ENCODE data around the gene OPALIN.

OPALIN gene

DNA sequence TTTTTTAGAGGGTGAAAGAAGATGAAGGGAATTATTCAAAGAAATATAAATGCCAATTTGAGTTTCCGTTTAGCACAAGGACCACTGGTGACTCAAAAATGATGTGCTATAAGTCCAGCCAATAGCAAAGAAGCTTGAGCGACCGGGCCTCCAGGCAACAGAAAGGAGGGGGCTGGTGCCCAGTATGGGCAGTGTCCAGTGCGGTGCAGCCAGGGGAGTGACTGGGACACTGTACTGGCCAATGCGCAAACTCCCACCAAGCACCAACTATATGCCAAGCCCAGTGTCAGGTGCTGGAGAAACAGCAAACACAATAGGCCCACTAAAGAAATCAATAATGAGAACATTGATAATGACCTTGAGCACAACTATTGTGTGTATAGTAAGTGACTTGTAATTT, 10.2 kb upstream of the OPALIN start:
- no peaks in the 10 kb centered on the region for H3K9me3 ChIP-seq (ENCODE audit: control extremely low read depth in 1 of 5, control insufficient read depth in 4 of 5, insufficient read depth in 2 of 5, low read depth in 1 of 5, low read length in 4 of 5)
- no peak for DNase-seq
- CTCF ChIA-PET = interaction anchor here (0.7 kb wide), 1 partner anchor 353 kb away, joined by 3 read pairs; no protein-coding TSS in a partner anchor
- H3K4me3 ChIP-seq (ENCODE audit: control insufficient read depth in 1 of 7, extremely low read depth in 1 of 7, insufficient read depth in 4 of 7, low read depth in 2 of 7, low read length in 6 of 7) = no peak overlapping the region
- H3K36me3 ChIP-seq (ENCODE audit: control insufficient read depth in 4 of 4, insufficient read depth in 4 of 4, low read length in 3 of 4) = no peaks in the 10 kb centered on the region
- no peaks in the 10 kb centered on the region for H3K4me1 ChIP-seq (ENCODE audit: control extremely low read depth in 1 of 4, control insufficient read depth in 4 of 4, insufficient read depth in 4 of 4, low read length in 3 of 4)
- peaks cover 0 to 5% (median 0%) of the 10 kb centered on the region in 5 experiments for H3K27me3 ChIP-seq (replicated peaks in 2 of 5; ENCODE audit: control insufficient read depth in 4 of 5, insufficient read depth in 5 of 5, low read length in 4 of 5)
- POLR2A ChIA-PET = no interaction called here
- WGBS (ENCODE audit: insufficient coverage) = 93% methylated on average over 3 of the region's 5 CpGs
- H3K27ac ChIP-seq (ENCODE audit: insufficient read depth in 1 of 2, low read depth in 1 of 2, low read length in 2 of 2, poor library complexity in 1 of 2, severe bottlenecking in 2 of 2) = no peak overlapping the region

DNA sequence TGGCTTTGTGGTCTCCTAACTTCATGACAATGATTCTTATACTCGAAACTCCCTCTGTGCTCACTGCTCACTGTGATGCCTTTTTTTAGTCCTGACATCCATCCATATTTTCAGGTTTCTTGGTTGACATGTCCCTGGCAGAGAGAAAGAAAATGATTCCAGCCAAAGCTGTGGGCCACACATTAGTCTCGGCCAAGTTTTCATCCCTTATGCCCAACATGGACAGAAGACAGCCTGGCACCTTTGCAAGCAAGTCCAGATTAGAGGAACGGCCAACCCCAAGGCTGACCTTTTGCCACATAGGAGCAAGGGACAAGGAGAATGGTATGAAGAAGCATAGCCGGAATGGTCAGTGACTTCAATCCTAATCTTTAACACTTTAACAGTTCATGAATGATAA, 8.7 kb upstream of the OPALIN start:
- WGBS (ENCODE audit: insufficient coverage) = 85% methylated on average over 2 of the region's 4 CpGs
- H3K36me3 ChIP-seq (ENCODE audit: control insufficient read depth in 4 of 4, insufficient read depth in 4 of 4, low read length in 3 of 4) = no peaks in the 10 kb centered on the region
- CTCF ChIA-PET = interaction anchor here (1.0 to 3.7 kb wide), 3 partner anchors 9 to 27 kb away, joined by 3 to 29 read pairs (median 4); no protein-coding TSS in a partner anchor
- POLR2A ChIA-PET = no interaction called here
- H3K4me3 ChIP-seq (ENCODE audit: control insufficient read depth in 1 of 7, extremely low read depth in 1 of 7, insufficient read depth in 4 of 7, low read depth in 2 of 7, low read length in 6 of 7) = no peak overlapping the region
- no peak overlapping the region for H3K27ac ChIP-seq (ENCODE audit: insufficient read depth in 1 of 2, low read depth in 1 of 2, low read length in 2 of 2, poor library complexity in 1 of 2, severe bottlenecking in 2 of 2)
- peaks cover 0 to 5% (median 0%) of the 10 kb centered on the region in 5 experiments for H3K27me3 ChIP-seq (replicated peaks in 2 of 5; ENCODE audit: control insufficient read depth in 4 of 5, insufficient read depth in 5 of 5, low read length in 4 of 5)
- no peaks in the 10 kb centered on the region for H3K4me1 ChIP-seq (ENCODE audit: control extremely low read depth in 1 of 4, control insufficient read depth in 4 of 4, insufficient read depth in 4 of 4, low read length in 3 of 4)
- H3K9me3 ChIP-seq (ENCODE audit: control extremely low read depth in 1 of 5, control insufficient read depth in 4 of 5, insufficient read depth in 2 of 5, low read depth in 1 of 5, low read length in 4 of 5) = peaks cover 0 to 1% (median 0%) of the 10 kb centered on the region in 5 experiments
- no peak for DNase-seq

DNA sequence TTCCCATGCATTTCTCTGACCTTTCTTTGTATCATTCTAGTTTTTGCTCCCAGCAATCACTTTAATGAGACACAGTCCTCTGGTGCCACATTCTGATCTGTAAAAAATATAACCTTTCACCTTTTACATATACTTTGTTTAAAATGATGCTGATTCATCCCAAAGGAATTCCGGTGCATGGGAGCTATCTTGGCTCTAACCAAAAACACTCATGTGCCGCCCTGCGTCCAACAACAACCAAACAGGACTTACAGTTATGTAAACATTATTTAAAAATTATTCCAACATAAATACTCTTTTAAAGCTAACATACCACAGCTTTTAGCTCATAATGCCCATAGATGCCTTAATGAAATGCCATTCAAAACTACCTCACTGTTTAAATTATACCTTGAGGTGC, 7.7 kb upstream of the OPALIN start:
- 100% methylated on average over 3 of the region's 3 CpGs for WGBS (ENCODE audit: insufficient coverage)
- DNase-seq = no peak
- no peaks in the 10 kb centered on the region for H3K36me3 ChIP-seq (ENCODE audit: control insufficient read depth in 4 of 4, insufficient read depth in 4 of 4, low read length in 3 of 4)
- H3K27ac ChIP-seq (ENCODE audit: insufficient read depth in 1 of 2, low read depth in 1 of 2, low read length in 2 of 2, poor library complexity in 1 of 2, severe bottlenecking in 2 of 2) = no peak overlapping the region
- no peak overlapping the region for H3K4me3 ChIP-seq (ENCODE audit: control insufficient read depth in 1 of 7, extremely low read depth in 1 of 7, insufficient read depth in 4 of 7, low read depth in 2 of 7, low read length in 6 of 7)
- H3K27me3 ChIP-seq (replicated peaks in 2 of 5; ENCODE audit: control insufficient read depth in 4 of 5, insufficient read depth in 5 of 5, low read length in 4 of 5) = peaks cover 0 to 2% (median 0%) of the 10 kb centered on the region in 5 experiments
- POLR2A ChIA-PET = no interaction called here
- no peaks in the 10 kb centered on the region for H3K4me1 ChIP-seq (ENCODE audit: control extremely low read depth in 1 of 4, control insufficient read depth in 4 of 4, insufficient read depth in 4 of 4, low read length in 3 of 4)
- CTCF ChIA-PET = interaction anchor here (3.7 kb wide), 1 partner anchor 10 kb away, joined by 29 read pairs; no protein-coding TSS in a partner anchor
- peaks cover 0 to 1% (median 0%) of the 10 kb centered on the region in 5 experiments for H3K9me3 ChIP-seq (ENCODE audit: control extremely low read depth in 1 of 5, control insufficient read depth in 4 of 5, insufficient read depth in 2 of 5, low read depth in 1 of 5, low read length in 4 of 5)

DNA sequence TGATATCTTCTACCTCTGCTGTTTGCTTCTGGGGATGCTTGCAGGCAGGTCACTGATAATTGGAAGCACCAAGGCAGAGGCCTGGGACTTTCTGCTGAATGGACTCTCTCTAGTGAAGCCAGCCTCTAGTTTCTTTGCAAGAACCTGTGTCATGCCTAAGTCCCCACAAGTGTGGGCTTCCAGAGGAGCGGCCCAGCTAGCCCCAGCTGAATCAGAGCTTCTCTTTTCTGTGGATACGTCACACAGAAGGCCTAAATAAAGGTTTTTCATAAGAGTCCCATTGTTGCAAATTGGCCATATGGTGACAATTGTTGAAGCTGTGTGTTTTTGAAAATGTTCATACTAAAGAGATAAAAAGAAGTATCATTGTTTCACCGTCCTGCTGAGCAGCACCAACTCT, 6.8 kb upstream of the OPALIN start:
- ChIA-PET CTCF (interaction anchor here (1.7 to 3.7 kb wide), 2 partner anchors 9 to 11 kb away, joined by 5 to 29 read pairs; no protein-coding TSS in a partner anchor), POLR2A (no interaction called here)
- Histone ChIP-seq H3K9me3 (ENCODE audit: control extremely low read depth in 1 of 5, control insufficient read depth in 4 of 5, insufficient read depth in 2 of 5, low read depth in 1 of 5, low read length in 4 of 5) (peaks cover 0 to 1% (median 0%) of the 10 kb centered on the region in 5 experiments), H3K36me3 (ENCODE audit: control insufficient read depth in 4 of 4, insufficient read depth in 4 of 4, low read length in 3 of 4) (no peaks in the 10 kb centered on the region), H3K27ac (ENCODE audit: insufficient read depth in 1 of 2, low read depth in 1 of 2, low read length in 2 of 2, poor library complexity in 1 of 2, severe bottlenecking in 2 of 2) (no peak overlapping the region), H3K4me3 (ENCODE audit: control insufficient read depth in 1 of 7, extremely low read depth in 1 of 7, insufficient read depth in 4 of 7, low read depth in 2 of 7, low read length in 6 of 7) (no peak overlapping the region), H3K4me1 (ENCODE audit: control extremely low read depth in 1 of 4, control insufficient read depth in 4 of 4, insufficient read depth in 4 of 4, low read length in 3 of 4) (no peaks in the 10 kb centered on the region), H3K27me3 (replicated peaks in 2 of 5; ENCODE audit: control insufficient read depth in 4 of 5, insufficient read depth in 5 of 5, low read length in 4 of 5) (peaks cover 0 to 2% (median 0%) of the 10 kb centered on the region in 5 experiments)
- no peak for DNase-seq
- 100% methylated on average over 3 of the region's 3 CpGs for WGBS (ENCODE audit: insufficient coverage)

DNA sequence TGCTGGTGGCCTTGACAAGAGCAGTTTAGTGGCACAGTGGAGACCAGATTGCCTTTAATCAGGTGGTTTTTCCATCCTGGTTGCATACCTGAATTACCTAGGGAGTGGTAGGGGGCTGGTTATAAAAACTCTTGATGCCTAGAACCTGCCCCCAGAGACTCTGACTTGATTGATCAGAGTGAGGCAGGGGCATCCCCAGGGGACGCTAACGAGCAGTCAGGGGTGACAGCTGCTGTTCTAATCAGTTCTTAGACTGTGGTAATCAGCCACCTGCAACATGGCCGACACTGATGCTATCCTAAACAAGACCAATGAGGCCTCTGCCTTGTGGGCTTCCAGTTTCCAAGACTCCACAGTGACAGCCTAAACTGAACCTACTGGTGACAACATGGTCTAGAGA, 2.0 kb upstream of the OPALIN start:
- ChIA-PET CTCF (interaction anchor here (2.0 to 2.1 kb wide), 2 partner anchors 10 to 14 kb away, joined by 6 to 10 read pairs; no protein-coding TSS in a partner anchor), POLR2A (no interaction called here)
- no peaks in the 10 kb centered on the region for H3K36me3 ChIP-seq (ENCODE audit: control insufficient read depth in 4 of 4, insufficient read depth in 4 of 4, low read length in 3 of 4)
- H3K4me1 ChIP-seq (ENCODE audit: control extremely low read depth in 1 of 4, control insufficient read depth in 4 of 4, insufficient read depth in 4 of 4, low read length in 3 of 4) = no peaks in the 10 kb centered on the region
- DNase-seq = no peak
- peaks cover 0 to 14% (median 0%) of the 10 kb centered on the region in 5 experiments for H3K27me3 ChIP-seq (replicated peaks in 2 of 5; ENCODE audit: control insufficient read depth in 4 of 5, insufficient read depth in 5 of 5, low read length in 4 of 5)
- H3K27ac ChIP-seq (ENCODE audit: insufficient read depth in 1 of 2, low read depth in 1 of 2, low read length in 2 of 2, poor library complexity in 1 of 2, severe bottlenecking in 2 of 2) = no peak overlapping the region
- H3K9me3 ChIP-seq (ENCODE audit: control extremely low read depth in 1 of 5, control insufficient read depth in 4 of 5, insufficient read depth in 2 of 5, low read depth in 1 of 5, low read length in 4 of 5) = peaks cover 0 to 1% (median 0%) of the 10 kb centered on the region in 5 experiments
- 95% methylated on average over 3 of the region's 3 CpGs for WGBS (ENCODE audit: insufficient coverage)
- no peak overlapping the region for H3K4me3 ChIP-seq (ENCODE audit: control insufficient read depth in 1 of 7, extremely low read depth in 1 of 7, insufficient read depth in 4 of 7, low read depth in 2 of 7, low read length in 6 of 7)

DNA sequence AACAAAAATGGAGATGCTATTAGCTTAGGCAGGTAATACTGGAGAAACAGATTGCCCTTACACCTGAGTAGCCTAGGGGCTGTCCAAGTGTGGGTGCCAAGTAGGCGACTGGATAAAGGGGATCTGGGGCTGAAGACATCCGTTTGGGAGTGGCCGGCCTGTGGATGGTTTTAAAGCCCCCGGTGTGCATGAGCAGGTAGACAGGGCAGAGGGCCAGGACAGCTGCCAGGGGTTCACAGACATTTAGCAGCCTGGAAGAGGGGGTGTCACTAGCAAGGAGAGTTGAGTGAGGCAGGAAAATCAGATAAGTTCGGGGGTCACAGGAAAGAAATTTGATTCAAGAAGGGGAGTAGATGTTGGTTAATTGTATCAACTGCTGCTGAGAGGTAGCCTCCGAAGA, 1.5 kb upstream of the OPALIN start:
- Histone ChIP-seq H3K36me3 (ENCODE audit: control insufficient read depth in 4 of 4, insufficient read depth in 4 of 4, low read length in 3 of 4) (no peaks in the 10 kb centered on the region), H3K4me3 (ENCODE audit: control insufficient read depth in 1 of 7, extremely low read depth in 1 of 7, insufficient read depth in 4 of 7, low read depth in 2 of 7, low read length in 6 of 7) (no peak overlapping the region), H3K4me1 (ENCODE audit: control extremely low read depth in 1 of 4, control insufficient read depth in 4 of 4, insufficient read depth in 4 of 4, low read length in 3 of 4) (no peaks in the 10 kb centered on the region), H3K9me3 (ENCODE audit: control extremely low read depth in 1 of 5, control insufficient read depth in 4 of 5, insufficient read depth in 2 of 5, low read depth in 1 of 5, low read length in 4 of 5) (peaks cover 0 to 1% (median 0%) of the 10 kb centered on the region in 5 experiments), H3K27me3 (replicated peaks in 2 of 5; ENCODE audit: control insufficient read depth in 4 of 5, insufficient read depth in 5 of 5, low read length in 4 of 5) (peaks cover 0 to 15% (median 0%) of the 10 kb centered on the region in 5 experiments), H3K27ac (ENCODE audit: insufficient read depth in 1 of 2, low read depth in 1 of 2, low read length in 2 of 2, poor library complexity in 1 of 2, severe bottlenecking in 2 of 2) (no peak overlapping the region)
- WGBS (ENCODE audit: insufficient coverage) = 92% methylated on average over 6 of the region's 6 CpGs
- ChIA-PET CTCF (no interaction called here), POLR2A (no interaction called here)
- no peak for DNase-seq

DNA sequence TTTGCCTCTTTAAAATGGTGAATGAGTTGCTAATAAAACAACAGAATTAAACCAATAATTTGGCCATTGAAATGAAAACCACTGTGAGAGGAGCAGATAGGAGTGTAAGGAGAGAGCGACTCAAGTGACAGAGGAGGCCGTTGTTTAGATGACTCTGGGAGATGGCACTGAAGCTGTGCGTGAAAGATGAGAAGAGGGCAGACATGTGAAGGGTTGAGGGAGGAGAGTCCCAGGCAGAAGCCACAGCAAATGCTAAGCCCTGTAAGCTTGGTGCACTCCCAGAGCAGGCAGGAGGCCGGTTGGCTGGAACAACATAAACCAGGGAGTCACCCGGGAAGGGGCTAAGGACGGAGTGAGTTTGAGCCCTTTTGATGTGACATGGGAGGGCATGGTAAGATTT, 814 bp upstream of the OPALIN start:
- Histone ChIP-seq H3K4me3 (ENCODE audit: control insufficient read depth in 1 of 7, extremely low read depth in 1 of 7, insufficient read depth in 4 of 7, low read depth in 2 of 7, low read length in 6 of 7) (no peak overlapping the region), H3K9me3 (ENCODE audit: control extremely low read depth in 1 of 5, control insufficient read depth in 4 of 5, insufficient read depth in 2 of 5, low read depth in 1 of 5, low read length in 4 of 5) (peaks cover 0 to 1% (median 0%) of the 10 kb centered on the region in 5 experiments), H3K4me1 (ENCODE audit: control extremely low read depth in 1 of 4, control insufficient read depth in 4 of 4, insufficient read depth in 4 of 4, low read length in 3 of 4) (no peaks in the 10 kb centered on the region), H3K36me3 (ENCODE audit: control insufficient read depth in 4 of 4, insufficient read depth in 4 of 4, low read length in 3 of 4) (no peaks in the 10 kb centered on the region), H3K27me3 (replicated peaks in 2 of 5; ENCODE audit: control insufficient read depth in 4 of 5, insufficient read depth in 5 of 5, low read length in 4 of 5) (peaks cover 0 to 15% (median 0%) of the 10 kb centered on the region in 5 experiments), H3K27ac (ENCODE audit: insufficient read depth in 1 of 2, low read depth in 1 of 2, low read length in 2 of 2, poor library complexity in 1 of 2, severe bottlenecking in 2 of 2) (no peak overlapping the region)
- no peak for DNase-seq
- ChIA-PET CTCF (no interaction called here), POLR2A (no interaction called here)
- WGBS (ENCODE audit: insufficient coverage) = 100% methylated on average over 6 of the region's 6 CpGs

Data from common myeloid progenitor, CD34-positive (primary cell).